HFFc6 (cell line): ENCODE data around the gene ROBO1. TPM values are rescaled to one million over a fixed set of nuclear protein-coding genes. Genes with fewer than 3 reads are reported as not detected.

Experiments used
- DNase-seq: peaks from one replicate; pipeline ENCODE4 v3.0.0-alpha.2; 2018
- H3K27ac Mint-ChIP-seq: 2 replicates; pipeline ENCODE4 v1.8.0; 2020; ENCODE audit warnings: mild to moderate bottlenecking, mixed read lengths
- H3K27me3 Mint-ChIP-seq: 2 replicates; pipeline ENCODE4 v1.8.0; 2021; ENCODE audit warnings: mild to moderate bottlenecking, moderate library complexity, mixed read lengths; ENCODE audit not compliant: insufficient read depth
- H3K36me3 Mint-ChIP-seq: 2 replicates; pipeline ENCODE4 v1.8.0; 2021; ENCODE audit warnings: low read depth, mixed read lengths
- H3K4me1 Mint-ChIP-seq: 2 replicates; pipeline ENCODE4 v1.8.0; 2020; ENCODE audit warnings: low read depth, mixed read lengths
- H3K4me3 Mint-ChIP-seq: 2 replicates; pipeline ENCODE4 v1.8.0; 2020; ENCODE audit warnings: mild to moderate bottlenecking, moderate library complexity, mixed read lengths
- H3K9me3 Mint-ChIP-seq: 2 replicates; pipeline ENCODE4 v1.8.0; 2020; ENCODE audit warnings: mild to moderate bottlenecking, mixed read lengths
- total RNA-seq, 6 experiments: library from RNA; stranded (reverse); fragmentation: NEBNext Ultra II Directional; extraction: Animal tissue kit (Norgen Biotek cat#: 25700); gene quantifications; 2 replicates in 1 of 6; 3 replicates in 5 of 6; pipeline ENCODE4 v1.2.3, GENCODE V29; 2021
- TF ChIP-seq, protein P1 (sequence below): fragments of 200-600 bp; sonication (generic); IDR thresholded peaks from 2 replicates; pipeline ENCODE4 v1.5.0; 2021; ENCODE audit warnings: antibody characterized with exemption, mild to moderate bottlenecking

ROBO1 gene
- total RNA-seq, 6 experiments from 2014 or later = 38.7 to 51.3 (median 41.7) TPM

DNA sequence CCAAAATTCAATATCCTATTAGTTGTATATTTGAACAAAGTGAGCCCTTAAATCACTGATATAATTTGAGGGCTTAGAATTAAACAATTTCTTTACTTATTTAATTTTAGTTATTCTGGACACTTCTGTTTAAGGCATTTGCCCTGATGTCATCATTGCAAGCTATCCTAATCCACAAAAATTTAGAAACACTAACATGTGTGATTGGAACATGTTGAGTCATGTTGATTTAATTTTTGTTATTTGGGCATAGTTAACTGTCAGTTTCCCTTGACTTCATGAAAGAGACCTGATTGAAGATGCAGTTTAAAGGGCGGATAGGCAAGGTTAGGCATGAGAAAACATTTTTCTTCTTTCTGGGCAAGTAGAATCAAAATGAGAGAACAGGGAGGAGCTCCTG, 682.6 kb downstream of the ROBO1 start:
- H3K4me3 Mint-ChIP-seq = no peak overlapping the region
- no peaks in the 10 kb centered on the region for H3K9me3 Mint-ChIP-seq
- H3K27ac Mint-ChIP-seq = no peak overlapping the region
- no peaks in the 10 kb centered on the region for H3K27me3 Mint-ChIP-seq
- peaks cover 7% of the 10 kb centered on the region for H3K4me1 Mint-ChIP-seq
- no peak for DNase-seq
- TF ChIP-seq, protein P1, sequence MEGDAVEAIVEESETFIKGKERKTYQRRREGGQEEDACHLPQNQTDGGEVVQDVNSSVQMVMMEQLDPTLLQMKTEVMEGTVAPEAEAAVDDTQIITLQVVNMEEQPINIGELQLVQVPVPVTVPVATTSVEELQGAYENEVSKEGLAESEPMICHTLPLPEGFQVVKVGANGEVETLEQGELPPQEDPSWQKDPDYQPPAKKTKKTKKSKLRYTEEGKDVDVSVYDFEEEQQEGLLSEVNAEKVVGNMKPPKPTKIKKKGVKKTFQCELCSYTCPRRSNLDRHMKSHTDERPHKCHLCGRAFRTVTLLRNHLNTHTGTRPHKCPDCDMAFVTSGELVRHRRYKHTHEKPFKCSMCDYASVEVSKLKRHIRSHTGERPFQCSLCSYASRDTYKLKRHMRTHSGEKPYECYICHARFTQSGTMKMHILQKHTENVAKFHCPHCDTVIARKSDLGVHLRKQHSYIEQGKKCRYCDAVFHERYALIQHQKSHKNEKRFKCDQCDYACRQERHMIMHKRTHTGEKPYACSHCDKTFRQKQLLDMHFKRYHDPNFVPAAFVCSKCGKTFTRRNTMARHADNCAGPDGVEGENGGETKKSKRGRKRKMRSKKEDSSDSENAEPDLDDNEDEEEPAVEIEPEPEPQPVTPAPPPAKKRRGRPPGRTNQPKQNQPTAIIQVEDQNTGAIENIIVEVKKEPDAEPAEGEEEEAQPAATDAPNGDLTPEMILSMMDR = no peak
- no peaks in the 10 kb centered on the region for H3K36me3 Mint-ChIP-seq

DNA sequence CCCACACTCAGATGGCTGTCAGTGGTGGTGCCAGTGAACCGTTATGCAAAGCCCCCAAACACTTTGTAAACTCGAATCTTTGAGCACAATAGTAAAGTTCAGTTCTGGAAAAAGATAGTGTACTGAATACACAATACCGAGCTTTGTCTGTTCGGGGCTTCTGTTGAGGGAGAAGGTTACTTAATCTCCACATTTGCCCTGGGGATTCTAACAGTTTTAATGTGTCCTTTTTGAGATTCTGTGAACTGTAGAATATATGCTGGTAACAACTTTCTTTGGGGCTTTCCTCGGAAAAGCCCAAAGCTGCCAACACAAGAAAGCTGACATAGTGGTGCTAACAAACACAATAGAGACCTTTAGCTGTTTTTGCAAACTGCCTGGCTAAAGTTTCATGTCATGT, 686.5 kb downstream of the ROBO1 start:
- Mint-ChIP-seq H3K9me3 (no peaks in the 10 kb centered on the region), H3K36me3 (no peaks in the 10 kb centered on the region), H3K27me3 (no peaks in the 10 kb centered on the region), H3K27ac (no peak overlapping the region), H3K4me1 (peaks cover 7% of the 10 kb centered on the region), H3K4me3 (no peak overlapping the region)
- DNase-seq = no peak
- TF ChIP-seq, protein P1 = no peak

DNA sequence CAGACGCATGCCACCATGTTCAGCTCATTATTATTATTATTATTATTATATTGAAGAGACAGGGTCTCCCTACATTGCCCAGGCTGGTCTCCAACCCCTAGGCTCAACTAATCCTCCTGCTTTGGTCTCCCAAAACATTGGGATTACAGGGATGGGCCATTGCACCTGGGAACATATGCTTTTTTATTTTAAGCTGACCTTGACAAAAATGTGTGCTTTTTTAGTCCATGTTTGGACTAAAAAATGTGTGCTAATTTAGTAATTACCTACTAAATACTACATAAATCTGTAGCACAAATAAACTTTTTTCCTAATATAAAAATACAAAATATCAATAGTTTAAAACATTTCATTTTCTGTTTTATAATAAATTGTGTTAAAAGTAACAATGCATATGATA, 693.2 kb downstream of the ROBO1 start:
- no peak overlapping the region for H3K27ac Mint-ChIP-seq
- peaks cover 2% of the 10 kb centered on the region; the same call in 1 of the 2 replicates for H3K27me3 Mint-ChIP-seq
- no peaks in the 10 kb centered on the region for H3K9me3 Mint-ChIP-seq
- no peak overlapping the region for H3K4me3 Mint-ChIP-seq
- TF ChIP-seq, protein P1 = no peak
- H3K36me3 Mint-ChIP-seq = no peaks in the 10 kb centered on the region
- no peaks in the 10 kb centered on the region for H3K4me1 Mint-ChIP-seq
- DNase-seq = no peak

DNA sequence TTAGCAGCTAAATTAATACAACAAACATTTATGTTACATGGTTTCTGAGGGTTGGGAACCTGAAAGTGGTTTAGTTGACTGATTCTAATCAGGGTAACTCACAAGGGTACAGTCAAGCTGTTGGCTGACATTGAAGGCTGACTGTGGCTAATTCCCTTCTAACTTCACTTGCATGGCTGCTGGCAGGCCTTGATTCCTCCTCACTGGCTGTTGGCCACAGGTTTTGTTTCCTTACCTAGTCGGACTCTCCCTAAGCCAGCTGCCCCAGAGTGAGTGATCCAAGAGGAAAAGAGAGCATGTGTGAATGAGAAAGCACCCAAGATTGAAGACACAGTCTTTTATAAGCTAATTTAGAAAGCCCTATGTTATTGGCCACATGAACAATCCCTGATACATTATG, 700.1 kb downstream of the ROBO1 start:
- TF ChIP-seq, protein P1 = no peak
- H3K4me1 Mint-ChIP-seq = peaks cover 6% of the 10 kb centered on the region; the same call in 1 of the 2 replicates
- no peaks in the 10 kb centered on the region for H3K36me3 Mint-ChIP-seq
- no peaks in the 10 kb centered on the region for H3K9me3 Mint-ChIP-seq
- H3K27me3 Mint-ChIP-seq = peaks cover 2% of the 10 kb centered on the region; the same call in 1 of the 2 replicates
- no peak for DNase-seq
- H3K27ac Mint-ChIP-seq = no peak overlapping the region
- H3K4me3 Mint-ChIP-seq = no peak overlapping the region

DNA sequence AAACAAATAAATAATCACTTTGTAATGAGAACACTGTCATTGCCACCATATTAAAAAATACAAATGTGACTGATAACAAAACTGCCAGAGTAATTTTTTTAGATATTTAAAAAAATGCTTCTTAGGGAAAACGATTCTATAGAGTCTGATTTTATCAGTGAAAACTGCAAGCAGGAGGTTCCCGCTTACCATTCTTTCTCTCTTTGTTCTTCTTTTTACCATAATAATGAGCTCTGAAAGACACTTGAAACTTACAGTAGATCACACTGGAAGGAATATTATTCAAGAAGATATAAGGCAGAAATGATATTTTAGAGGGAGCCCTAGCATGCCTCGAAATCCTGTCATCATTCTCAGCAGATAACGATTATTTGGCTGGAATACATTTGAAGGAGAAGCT, 701.3 kb downstream of the ROBO1 start:
- DNase-seq = no peak
- Mint-ChIP-seq H3K36me3 (no peaks in the 10 kb centered on the region), H3K27ac (no peak overlapping the region), H3K9me3 (no peaks in the 10 kb centered on the region), H3K4me1 (peaks cover 6% of the 10 kb centered on the region; the same call in 1 of the 2 replicates), H3K27me3 (peaks cover 2% of the 10 kb centered on the region; the same call in 1 of the 2 replicates), H3K4me3 (no peak overlapping the region)
- TF ChIP-seq, protein P1 = no peak

DNA sequence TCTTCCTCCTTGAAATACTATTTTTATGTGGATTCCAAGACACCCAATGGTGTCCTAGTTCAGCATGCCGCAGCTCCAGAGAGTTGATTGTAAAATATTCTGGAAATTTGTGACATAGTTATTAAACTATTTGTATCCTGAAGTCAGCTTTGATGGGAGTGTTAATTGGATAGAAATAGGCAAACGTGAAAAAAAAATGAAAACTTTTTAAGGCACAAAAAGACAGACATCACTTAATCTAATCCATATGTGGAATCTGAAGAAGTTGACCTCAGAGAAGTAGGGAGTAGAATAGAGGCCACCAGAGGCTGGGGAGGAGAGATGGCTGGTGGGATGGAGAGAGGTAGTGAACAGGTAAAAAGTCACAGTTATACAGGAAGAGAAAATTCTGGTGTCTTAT, 704.2 kb downstream of the ROBO1 start:
- H3K36me3 Mint-ChIP-seq = no peaks in the 10 kb centered on the region
- peaks cover 6% of the 10 kb centered on the region; the same call in 1 of the 2 replicates for H3K4me1 Mint-ChIP-seq
- DNase-seq = no peak
- H3K27ac Mint-ChIP-seq = no peak overlapping the region
- H3K27me3 Mint-ChIP-seq = no peaks in the 10 kb centered on the region
- no peak overlapping the region for H3K4me3 Mint-ChIP-seq
- H3K9me3 Mint-ChIP-seq = peaks cover 8% of the 10 kb centered on the region; the same call in 1 of the 2 replicates
- TF ChIP-seq, protein P1 = no peak
